Fibroblast of villous mesenchyme (primary cell): ENCODE measurements around the gene ZYG11A. TPM values are rescaled to one million over a fixed set of nuclear protein-coding genes. Genes with fewer than 3 reads are reported as not detected.

Experiments used
- DNase-seq: peaks from one replicate; pipeline ENCODE4 v3.0.0-alpha.2; 2010; ENCODE audit warnings: low read depth
- H3K4me3 ChIP-seq: 2 replicates; pipeline ENCODE4 v1.5.1; 2011; ENCODE audit warnings: low read depth, mild to moderate bottlenecking, low read length
- small RNA-seq: library from RNA; depleted of rRNA; stranded (forward); fragments of <200 nt; gene quantifications from one replicate; pipeline ENCODE3, GENCODE V24; 2012
- total RNA-seq: library from RNA; depleted of rRNA; stranded (reverse); fragments of >200 nt; gene quantifications from 2 replicates; pipeline ENCODE4 v1.2.3, GENCODE V29; 2012
- TF ChIP-seq, protein P1 (sequence below): IDR thresholded peaks from 2 replicates; pipeline ENCODE4 v1.5.1; 2012; ENCODE audit warnings: low read depth, mild to moderate bottlenecking, low read length; ENCODE audit not compliant: insufficient read depth

The ZYG11A gene
- total RNA-seq, 1 donor = 1.7 TPM

DNA sequence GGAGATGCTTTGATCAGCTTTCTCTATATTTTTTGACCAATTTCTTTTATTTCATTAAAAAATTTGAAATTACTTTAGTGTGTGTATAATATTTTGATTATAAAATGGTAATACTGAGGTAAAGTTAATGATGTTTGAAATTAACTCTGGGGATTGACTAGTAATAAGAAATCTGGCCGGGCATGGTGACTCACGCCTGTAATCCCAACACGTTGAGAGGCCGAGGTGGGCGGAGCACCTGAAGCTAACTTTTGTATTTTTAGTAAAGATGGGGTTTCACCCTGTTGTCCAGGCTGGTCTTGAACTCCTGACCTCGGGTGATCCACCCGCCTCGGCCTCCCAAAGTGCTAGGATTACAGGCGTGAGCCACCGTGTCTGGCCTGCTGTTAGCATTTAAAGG is 102.0 kb downstream of the ZYG11A start:
- TF ChIP-seq, protein P1, sequence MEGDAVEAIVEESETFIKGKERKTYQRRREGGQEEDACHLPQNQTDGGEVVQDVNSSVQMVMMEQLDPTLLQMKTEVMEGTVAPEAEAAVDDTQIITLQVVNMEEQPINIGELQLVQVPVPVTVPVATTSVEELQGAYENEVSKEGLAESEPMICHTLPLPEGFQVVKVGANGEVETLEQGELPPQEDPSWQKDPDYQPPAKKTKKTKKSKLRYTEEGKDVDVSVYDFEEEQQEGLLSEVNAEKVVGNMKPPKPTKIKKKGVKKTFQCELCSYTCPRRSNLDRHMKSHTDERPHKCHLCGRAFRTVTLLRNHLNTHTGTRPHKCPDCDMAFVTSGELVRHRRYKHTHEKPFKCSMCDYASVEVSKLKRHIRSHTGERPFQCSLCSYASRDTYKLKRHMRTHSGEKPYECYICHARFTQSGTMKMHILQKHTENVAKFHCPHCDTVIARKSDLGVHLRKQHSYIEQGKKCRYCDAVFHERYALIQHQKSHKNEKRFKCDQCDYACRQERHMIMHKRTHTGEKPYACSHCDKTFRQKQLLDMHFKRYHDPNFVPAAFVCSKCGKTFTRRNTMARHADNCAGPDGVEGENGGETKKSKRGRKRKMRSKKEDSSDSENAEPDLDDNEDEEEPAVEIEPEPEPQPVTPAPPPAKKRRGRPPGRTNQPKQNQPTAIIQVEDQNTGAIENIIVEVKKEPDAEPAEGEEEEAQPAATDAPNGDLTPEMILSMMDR = no peak
- no peak overlapping the region for H3K4me3 ChIP-seq
- DNase-seq = no peak

Small RNA genes lying within 50 kb of the gene (small RNA-seq; reads per million reads assigned to genes)
- gene AC099677.1 (not detected), gene AC099677.2 (not detected), gene MIR1273F (not detected), gene MIR1273G (not detected), gene MIR5095 (not detected), gene RNU6-969P (not detected)

Other genes with a start within 250 kb of the ZYG11A start
- 52.8 and 64.8 TPM in 2 replicates for gene GPX7, start 240.4 kb upstream of the ZYG11A start, total RNA-seq
- not detected in 2 replicates for gene SHISAL2A, start 209.6 kb upstream of the ZYG11A start, total RNA-seq
- 11.3 and 17.3 TPM in 2 replicates for gene COA7, start 144.4 kb upstream of the ZYG11A start, total RNA-seq
- 46.1 and 65.6 TPM in 2 replicates for gene ZYG11B, start 116.3 kb upstream of the ZYG11A start, total RNA-seq
- gene ECHDC2, start 79.0 kb downstream of the ZYG11A start, total RNA-seq = 25.5 and 28.3 TPM in 2 replicates
- gene SCP2, start 84.5 kb downstream of the ZYG11A start, total RNA-seq = 113 and 170 TPM in 2 replicates
- 8.7 and 9.1 TPM in 2 replicates for gene PODN, start 219.5 kb downstream of the ZYG11A start, total RNA-seq